ENCODE measurements around the gene KMT2A. TPM values are rescaled to one million over a fixed set of nuclear protein-coding genes. Genes with fewer than 3 reads are reported as not detected.
"Not testable (repeated sequence)": the region's sequence is repeated elsewhere in the genome, so short reads cannot be mapped to it uniquely, and the experiment has no call there.

KMT2A gene
- total and polyA plus RNA-seq, 8 donors, result 4.5 to 98.2 (median 25.9) TPM

DNA sequence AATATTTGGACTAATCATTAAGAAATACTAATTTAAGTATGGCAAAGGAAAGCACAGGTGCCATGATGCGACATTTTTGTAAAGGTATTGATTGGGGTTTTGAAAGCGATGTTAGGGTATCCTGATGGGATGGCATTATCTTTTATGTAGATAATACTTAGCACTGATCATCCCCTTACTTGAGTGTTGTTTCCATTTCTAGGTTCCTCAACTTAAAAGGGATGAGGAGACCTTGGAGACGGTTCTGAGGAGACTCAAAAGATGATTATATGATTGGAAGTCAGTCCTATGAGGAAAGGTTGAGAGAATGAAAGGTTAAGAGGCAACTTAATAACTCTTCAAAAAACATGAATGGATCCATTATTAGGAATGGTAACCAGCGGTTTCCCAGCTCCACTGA is 11.1 kb downstream of the KMT2A start:
- WGBS, 5 donors, result 91 to 96% (median 95%) methylated on average over 4 of the region's 4 CpGs
- H3K4me3 ChIP-seq, result no peak overlapping the region
- no peak overlapping the region for H3K27ac ChIP-seq
- peaks cover 7 to 74% (median 39%) of the 10 kb centered on the region in 4 donors for H3K4me1 ChIP-seq
- H3K36me3 ChIP-seq, result peaks cover 0 to 21% (median 9%) of the 10 kb centered on the region in 4 donors
- TF ChIP-seq POLR2A (IDR thresholded peaks at IDR 0.05) (no peak), EP300 (IDR thresholded peaks at IDR 0.05) (no peak), POLR2AphosphoS5 (IDR thresholded peaks at IDR 0.05) (no peak)
- TF ChIP-seq, protein P1, sequence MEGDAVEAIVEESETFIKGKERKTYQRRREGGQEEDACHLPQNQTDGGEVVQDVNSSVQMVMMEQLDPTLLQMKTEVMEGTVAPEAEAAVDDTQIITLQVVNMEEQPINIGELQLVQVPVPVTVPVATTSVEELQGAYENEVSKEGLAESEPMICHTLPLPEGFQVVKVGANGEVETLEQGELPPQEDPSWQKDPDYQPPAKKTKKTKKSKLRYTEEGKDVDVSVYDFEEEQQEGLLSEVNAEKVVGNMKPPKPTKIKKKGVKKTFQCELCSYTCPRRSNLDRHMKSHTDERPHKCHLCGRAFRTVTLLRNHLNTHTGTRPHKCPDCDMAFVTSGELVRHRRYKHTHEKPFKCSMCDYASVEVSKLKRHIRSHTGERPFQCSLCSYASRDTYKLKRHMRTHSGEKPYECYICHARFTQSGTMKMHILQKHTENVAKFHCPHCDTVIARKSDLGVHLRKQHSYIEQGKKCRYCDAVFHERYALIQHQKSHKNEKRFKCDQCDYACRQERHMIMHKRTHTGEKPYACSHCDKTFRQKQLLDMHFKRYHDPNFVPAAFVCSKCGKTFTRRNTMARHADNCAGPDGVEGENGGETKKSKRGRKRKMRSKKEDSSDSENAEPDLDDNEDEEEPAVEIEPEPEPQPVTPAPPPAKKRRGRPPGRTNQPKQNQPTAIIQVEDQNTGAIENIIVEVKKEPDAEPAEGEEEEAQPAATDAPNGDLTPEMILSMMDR (IDR thresholded peaks at IDR 0.05), result no peak
- no peaks in the 10 kb centered on the region for H3K9me3 ChIP-seq
- no peaks in the 10 kb centered on the region for H3K27me3 ChIP-seq
- intact Hi-C loops (cut with DNase I; ENCODE audit: low total_unique reads), result no loop called here
- no peak for DNase-seq

DNA sequence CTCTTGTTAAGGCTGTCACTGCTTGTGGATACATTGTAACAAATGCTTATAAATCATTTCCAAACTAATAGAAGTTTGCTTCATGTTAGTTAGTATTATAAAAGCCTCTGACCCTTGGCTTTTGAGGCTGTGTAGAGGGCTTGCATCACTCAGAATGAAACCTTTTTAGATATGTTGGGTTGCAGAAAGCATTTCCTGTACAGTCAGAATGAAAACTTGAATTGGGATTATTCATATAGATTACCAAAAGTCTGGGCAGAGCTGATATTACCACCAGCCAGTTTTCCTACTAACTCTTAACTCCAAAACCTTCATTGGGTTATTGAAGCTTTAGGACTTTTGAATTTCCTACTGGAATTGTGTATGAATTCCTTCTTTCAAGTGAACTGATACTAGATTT is 12.0 kb downstream of the KMT2A start:
- intact Hi-C loops (cut with DNase I; ENCODE audit: low total_unique reads), result no loop called here
- no peak for DNase-seq
- no peak overlapping the region for H3K4me3 ChIP-seq

DNA sequence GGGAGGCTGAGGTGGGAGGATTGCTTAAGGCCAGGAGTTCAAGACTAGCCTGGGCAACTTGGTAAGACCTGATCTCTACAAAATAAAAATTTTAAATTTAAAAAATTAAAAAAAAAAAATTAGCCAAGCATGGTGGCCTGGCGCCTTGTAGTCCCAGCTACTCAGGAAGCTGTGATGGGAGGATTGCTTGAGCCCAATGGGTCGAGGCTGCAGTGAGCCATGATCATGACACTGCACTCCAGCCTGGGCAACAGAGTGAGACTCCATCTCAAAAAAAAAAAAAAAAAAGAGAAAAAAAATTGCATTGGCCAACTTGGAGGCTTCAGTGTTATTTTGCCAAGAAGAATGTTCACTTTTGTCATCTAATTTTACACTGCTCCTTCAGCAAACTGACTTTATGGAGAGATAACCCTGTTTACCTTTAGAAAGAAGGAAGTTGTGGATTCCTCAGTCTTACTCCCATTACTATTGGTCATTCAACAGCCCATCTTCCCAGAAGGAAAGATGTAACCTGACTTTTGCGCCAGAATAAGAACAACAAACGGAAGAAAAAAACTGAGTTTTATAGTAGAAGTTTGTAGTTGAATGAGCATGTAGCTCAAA is 13.1 kb downstream of the KMT2A start:
- WGBS, 5 donors, result 66 to 95% (median 87%) methylated on average over 4 of the region's 4 CpGs
- H3K27me3 ChIP-seq, result no peaks in the 10 kb centered on the region
- H3K9me3 ChIP-seq, result no peaks in the 10 kb centered on the region
- H3K4me3 ChIP-seq, result no peak overlapping the region
- H3K36me3 ChIP-seq, result peaks cover 0 to 20% (median 9%) of the 10 kb centered on the region in 4 donors
- intact Hi-C loops (cut with DNase I; ENCODE audit: low total_unique reads), result no loop called here
- TF ChIP-seq POLR2AphosphoS5 (IDR thresholded peaks at IDR 0.05), result no peak
- TF ChIP-seq, protein P1 (IDR thresholded peaks at IDR 0.05), result no peak
- H3K27ac ChIP-seq, result no peak overlapping the region
- peaks cover 0 to 60% (median 28%) of the 10 kb centered on the region in 4 donors for H3K4me1 ChIP-seq
- no peak for DNase-seq

More for the DNA sequence above, 12.0 kb downstream of the KMT2A start:
- H3K9me3 ChIP-seq, result no peaks in the 10 kb centered on the region
- H3K4me1 ChIP-seq, result peaks cover 0 to 69% (median 33%) of the 10 kb centered on the region in 4 donors
- H3K36me3 ChIP-seq, result peaks cover 0 to 22% (median 9%) of the 10 kb centered on the region in 4 donors
- no peak for TF ChIP-seq POLR2AphosphoS5 (IDR thresholded peaks at IDR 0.05)
- no peak overlapping the region for H3K27ac ChIP-seq
- H3K27me3 ChIP-seq, result no peaks in the 10 kb centered on the region

DNA sequence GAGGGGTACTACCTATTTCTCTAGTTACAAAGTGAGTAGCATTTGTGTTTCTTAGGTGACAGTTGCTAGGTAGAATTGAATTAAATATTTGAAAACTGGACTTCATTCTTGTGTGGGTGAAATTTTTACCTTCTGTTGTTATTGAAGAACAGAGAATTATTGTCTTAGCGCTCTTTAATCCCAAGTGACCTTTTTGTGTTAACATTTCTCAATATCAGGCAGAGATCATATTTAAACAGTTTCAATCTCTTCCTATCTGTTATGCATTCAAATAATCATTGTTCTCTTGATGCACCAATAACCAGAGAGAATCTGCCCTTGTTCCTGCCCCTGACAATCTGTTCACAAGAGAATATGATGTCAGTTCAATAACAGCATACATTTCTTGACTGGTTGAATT is 14.2 kb downstream of the KMT2A start:
- Histone ChIP-seq H3K4me1 (peaks cover 0 to 50% (median 23%) of the 10 kb centered on the region in 4 donors), H3K9me3 (no peaks in the 10 kb centered on the region), H3K27me3 (no peaks in the 10 kb centered on the region), H3K27ac (no peak overlapping the region), H3K36me3 (peaks cover 0 to 17% (median 9%) of the 10 kb centered on the region in 4 donors), H3K4me3 (no peak overlapping the region)
- 78 to 90% (median 83%) methylated on average over 1 of the region's 1 CpG for WGBS, 5 donors
- TF ChIP-seq POLR2AphosphoS5 (IDR thresholded peaks at IDR 0.05) (no peak), POLR2A (IDR thresholded peaks at IDR 0.05) (no peak), EP300 (IDR thresholded peaks at IDR 0.05) (no peak)
- TF ChIP-seq, protein P1 (IDR thresholded peaks at IDR 0.05), result no peak
- intact Hi-C loops (cut with DNase I; ENCODE audit: low total_unique reads), result no loop called here
- no peak for DNase-seq

DNA sequence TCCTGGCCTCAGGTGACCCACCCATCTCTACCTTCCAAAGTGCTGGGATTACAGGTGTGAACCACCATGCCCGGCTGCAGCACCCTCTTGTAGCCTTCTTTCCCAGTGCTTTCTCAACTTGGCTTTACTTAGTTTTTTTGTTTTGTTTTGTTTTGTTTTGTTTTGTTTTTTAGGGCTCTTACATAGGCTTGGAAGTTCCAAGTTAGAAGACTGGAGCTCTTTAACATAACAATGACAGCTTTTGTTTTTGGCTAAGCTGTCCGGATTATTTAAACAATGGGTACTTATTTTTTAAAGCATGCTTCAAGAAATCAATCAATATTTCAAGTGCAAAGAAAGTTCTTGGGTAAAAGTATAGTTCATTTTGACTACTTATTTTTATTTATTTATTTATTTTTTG is 25.9 kb downstream of the KMT2A start:
- intact Hi-C loops (cut with DNase I; ENCODE audit: low total_unique reads), result no loop called here
- DNase-seq, result no peak
- no peak overlapping the region for H3K27ac ChIP-seq
- 78 to 82% (median 81%) methylated on average over 2 of the region's 2 CpGs for WGBS, 5 donors
- H3K36me3 ChIP-seq, result no peaks in the 10 kb centered on the region
- no peaks in the 10 kb centered on the region for H3K9me3 ChIP-seq
- H3K4me3 ChIP-seq, result no peak overlapping the region
- no peaks in the 10 kb centered on the region for H3K27me3 ChIP-seq
- TF ChIP-seq EP300 (IDR thresholded peaks at IDR 0.05), result no peak
- TF ChIP-seq POLR2AphosphoS5 (IDR thresholded peaks at IDR 0.05), result no peak
- TF ChIP-seq, protein P1 (IDR thresholded peaks at IDR 0.05), result no peak
- no peak for TF ChIP-seq POLR2A (IDR thresholded peaks at IDR 0.05)
- peaks cover 0 to 12% (median 0%) of the 10 kb centered on the region in 4 donors for H3K4me1 ChIP-seq

DNA sequence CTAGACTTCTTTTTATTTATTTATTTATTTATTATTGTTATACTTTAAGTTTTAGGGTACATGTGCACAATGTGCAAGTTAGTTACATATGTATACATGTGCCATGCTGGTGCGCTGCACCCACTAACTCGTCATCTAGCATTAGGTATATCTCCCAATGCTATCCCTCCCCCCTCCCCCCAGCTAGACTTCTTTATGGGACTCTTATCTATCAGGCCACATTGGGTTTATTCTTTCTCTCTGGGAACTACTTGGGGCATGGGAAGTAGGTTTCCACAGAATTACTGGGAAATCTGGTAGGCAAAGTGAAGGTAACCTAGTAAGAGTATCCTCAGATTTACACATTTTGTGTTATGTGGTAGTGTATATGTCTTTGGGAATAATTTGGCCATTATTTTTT is 32.7 kb downstream of the KMT2A start:
- H3K27me3 ChIP-seq; intact Hi-C loops (cut with DNase I; ENCODE audit: low total_unique reads); DNase-seq; H3K4me3 ChIP-seq; H3K4me1 ChIP-seq; H3K27ac ChIP-seq; H3K9me3 ChIP-seq: not testable (repeated sequence)
- WGBS, 5 donors, result 92 to 100% (median 98%) methylated on average over 2 of the region's 2 CpGs
- peaks cover 8 to 36% (median 30%) of the 10 kb centered on the region in 4 donors for H3K36me3 ChIP-seq
